CD8-positive, alpha-beta memory T cell (primary cell): ENCODE data around the gene SFXN2. TPM values are rescaled to one million over a fixed set of nuclear protein-coding genes. Genes with fewer than 3 reads are reported as not detected.

Experiments
- CTCF ChIA-PET: fragments of 350-600 bp; sonication (Branson Sonifier 250); formaldehyde crosslinking; loops from one replicate; lab custom pipeline; 2021; ENCODE audit warnings: antibody characterized with exemption; lab: Charles Lee
- POLR2A ChIA-PET: fragments of 350-600 bp; sonication (Branson Sonifier 250); formaldehyde crosslinking; loops from one replicate; lab custom pipeline; 2021; ENCODE audit warnings: antibody characterized with exemption; lab: Charles Lee
- DNase-seq, 5 donors: peaks; one replicate each; pipeline versions ENCODE4 v3.0.0 to v3.0.0-alpha.2; 2020 to 2022; ENCODE audit warnings: mixed read lengths in 1 of 5
- H3K27ac ChIP-seq: one replicate; pipeline ENCODE4 v1.7.0; 2013; ENCODE audit warnings: low read depth, mild to moderate bottlenecking, low read length, moderate library complexity
- H3K27me3 ChIP-seq: 2 replicates; pipeline ENCODE4 v1.7.0; 2013; ENCODE audit warnings: low read length, mild to moderate bottlenecking; ENCODE audit not compliant: insufficient read depth, poor library complexity, severe bottlenecking
- H3K36me3 ChIP-seq: 2 replicates; pipeline ENCODE4 v1.7.0; 2013; ENCODE audit warnings: mild to moderate bottlenecking, low read length, moderate library complexity; ENCODE audit not compliant: insufficient read depth
- H3K4me1 ChIP-seq: 2 replicates; pipeline ENCODE4 v1.7.0; 2013; ENCODE audit warnings: mild to moderate bottlenecking, low read length, moderate library complexity; ENCODE audit not compliant: insufficient read depth
- H3K4me3 ChIP-seq: 2 replicates; pipeline ENCODE4 v1.7.0; 2013; ENCODE audit warnings: mild to moderate bottlenecking, low read length
- H3K9me3 ChIP-seq: 2 replicates; pipeline ENCODE4 v1.7.0; 2013; ENCODE audit warnings: mild to moderate bottlenecking, low read length
- H3K27ac Mint-ChIP-seq, 8 donors: one replicate each; pipeline ENCODE4 v1.8.0; 2020 to 2021; ENCODE audit warnings: mixed read lengths in 8 of 8, mild to moderate bottlenecking in 6 of 8, inconsistent platforms in 3 of 8, moderate library complexity in 3 of 8
- H3K27me3 Mint-ChIP-seq, 2 donors: one replicate each; pipeline ENCODE4 v1.8.0; 2020 to 2021; ENCODE audit warnings: mixed read lengths in 2 of 2, mild to moderate bottlenecking in 1 of 2, moderate library complexity in 1 of 2
- H3K36me3 Mint-ChIP-seq, 3 donors: one replicate each; pipeline ENCODE4 v1.8.0; 2020 to 2021; ENCODE audit warnings: mixed read lengths in 3 of 3, inconsistent platforms in 1 of 3, mild to moderate bottlenecking in 1 of 3
- H3K4me1 Mint-ChIP-seq, 3 donors: one replicate each; pipeline ENCODE4 v1.8.0; 2020 to 2021; ENCODE audit warnings: mixed read lengths in 3 of 3, inconsistent platforms in 1 of 3, mild to moderate bottlenecking in 1 of 3
- H3K4me3 Mint-ChIP-seq, 7 donors: one replicate each; pipeline ENCODE4 v1.8.0; 2020 to 2021; ENCODE audit warnings: mixed read lengths in 7 of 7, mild to moderate bottlenecking in 6 of 7, moderate library complexity in 4 of 7, inconsistent platforms in 2 of 7
- H3K9me3 Mint-ChIP-seq, 5 donors: one replicate each; pipeline ENCODE4 v1.8.0; 2020 to 2022; ENCODE audit warnings: mixed read lengths in 5 of 5, mild to moderate bottlenecking in 3 of 5, moderate library complexity in 2 of 5, inconsistent platforms in 1 of 5
- polyA plus RNA-seq: library from polyadenylated mRNA; unstranded; fragments of 300-500 nt; fragmentation: Illumina TruSeq; gene quantifications from one replicate; pipeline ENCODE4 v1.2.3, GENCODE V29; 2021
- total RNA-seq, 2 experiments: library from RNA; stranded (reverse); gene quantifications; one replicate each; pipeline ENCODE4 v1.2.3, GENCODE V29; 2021

SFXN2 gene
- total and polyA plus RNA-seq, 3 experiments from 2014 or later: 10.1 to 30.6 (median 27.6) TPM

- Histone ChIP-seq H3K36me3 (no peaks in the 10 kb centered on the region), H3K27ac (no peak overlapping the region), H3K27me3 (no peaks in the 10 kb centered on the region), H3K9me3 (no peaks in the 10 kb centered on the region), H3K4me3 (no peak overlapping the region), H3K4me1 (peaks cover 39% of the 10 kb centered on the region)
- H3K27me3 Mint-ChIP-seq: no peaks in the 10 kb centered on the region
- H3K27ac Mint-ChIP-seq: peak overlapping the region in 1 of 8 donors; percentile 29
- POLR2A ChIA-PET: no interaction called here
- H3K9me3 Mint-ChIP-seq: no peaks in the 10 kb centered on the region
- DNase-seq: no peak
- peaks cover 54 to 78% (median 68%) of the 10 kb centered on the region in 3 donors for H3K4me1 Mint-ChIP-seq
- CTCF ChIA-PET: no interaction called here
- no peak overlapping the region for H3K4me3 Mint-ChIP-seq
- peaks cover 0 to 51% (median 0%) of the 10 kb centered on the region in 3 donors for H3K36me3 Mint-ChIP-seq
Observed at GRCh38 chr10:102776779-102777456, 62.5 kb downstream of the SFXN2 start.

GRCh38 chr10:102777711-102778453, 63.4 kb downstream of the SFXN2 start:
- Mint-ChIP-seq H3K4me3 (no peak overlapping the region), H3K9me3 (no peaks in the 10 kb centered on the region), H3K4me1 (peaks cover 62 to 86% (median 73%) of the 10 kb centered on the region in 3 donors), H3K27ac (peak overlapping the region in 4 of 8 donors; percentile 8 to 42 (median 22)), H3K27me3 (no peaks in the 10 kb centered on the region), H3K36me3 (peaks cover 0 to 55% (median 0%) of the 10 kb centered on the region in 3 donors)
- Histone ChIP-seq H3K9me3 (no peaks in the 10 kb centered on the region), H3K4me3 (no peak overlapping the region), H3K4me1 (peaks cover 45% of the 10 kb centered on the region), H3K27ac (no peak overlapping the region), H3K27me3 (no peaks in the 10 kb centered on the region), H3K36me3 (no peaks in the 10 kb centered on the region)
- no peak for DNase-seq
- POLR2A ChIA-PET: interaction anchor here (0.6 kb wide), 1 partner anchor 240 kb away, joined by 3 read pairs; no protein-coding TSS in a partner anchor
- CTCF ChIA-PET: no interaction called here

- Histone ChIP-seq H3K27me3 (no peaks in the 10 kb centered on the region), H3K4me3 (no peak overlapping the region), H3K36me3 (no peaks in the 10 kb centered on the region), H3K4me1 (peaks cover 50% of the 10 kb centered on the region), H3K27ac (no peak overlapping the region), H3K9me3 (no peaks in the 10 kb centered on the region)
- Mint-ChIP-seq H3K27me3 (no peaks in the 10 kb centered on the region), H3K36me3 (peaks cover 0 to 56% (median 3%) of the 10 kb centered on the region in 3 donors), H3K4me3 (no peak overlapping the region), H3K27ac (peak overlapping the region in 1 of 8 donors; percentile 27), H3K9me3 (no peaks in the 10 kb centered on the region), H3K4me1 (peaks cover 65 to 86% (median 73%) of the 10 kb centered on the region in 3 donors)
- ChIA-PET POLR2A (no interaction called here), CTCF (no interaction called here)
- no peak for DNase-seq
Observed at GRCh38 chr10:102778781-102779180, 64.3 kb downstream of the SFXN2 start.

GRCh38 chr10:102779680-102780526, 65.5 kb downstream of the SFXN2 start:
- no peak for DNase-seq
- Mint-ChIP-seq H3K36me3 (peaks cover 0 to 50% (median 3%) of the 10 kb centered on the region in 3 donors), H3K4me1 (peaks cover 61 to 81% (median 67%) of the 10 kb centered on the region in 3 donors), H3K4me3 (no peak overlapping the region), H3K9me3 (no peaks in the 10 kb centered on the region), H3K27ac (peak overlapping the region in 2 of 8 donors; percentile 35 to 38), H3K27me3 (no peaks in the 10 kb centered on the region)
- CTCF ChIA-PET: no interaction called here
- H3K4me1 ChIP-seq: peaks cover 41% of the 10 kb centered on the region
- POLR2A ChIA-PET: no interaction called here
- H3K27ac ChIP-seq: no peak overlapping the region
- H3K4me3 ChIP-seq: no peak overlapping the region
- H3K36me3 ChIP-seq: no peaks in the 10 kb centered on the region
- H3K27me3 ChIP-seq: no peaks in the 10 kb centered on the region
- H3K9me3 ChIP-seq: no peaks in the 10 kb centered on the region

- Histone ChIP-seq H3K4me1 (peaks cover 36% of the 10 kb centered on the region), H3K27ac (no peak overlapping the region), H3K27me3 (no peaks in the 10 kb centered on the region), H3K9me3 (no peaks in the 10 kb centered on the region), H3K36me3 (no peaks in the 10 kb centered on the region), H3K4me3 (no peak overlapping the region)
- Mint-ChIP-seq H3K4me3 (no peak overlapping the region), H3K27me3 (no peaks in the 10 kb centered on the region), H3K36me3 (peaks cover 0 to 45% (median 3%) of the 10 kb centered on the region in 3 donors), H3K4me1 (peaks cover 56 to 78% (median 63%) of the 10 kb centered on the region in 3 donors), H3K9me3 (no peaks in the 10 kb centered on the region), H3K27ac (peak overlapping the region in 1 of 8 donors; percentile 56)
- CTCF ChIA-PET: no interaction called here
- no peak for DNase-seq
- POLR2A ChIA-PET: no interaction called here
Observed at GRCh38 chr10:102780527-102780808, 66.0 kb downstream of the SFXN2 start.

- Mint-ChIP-seq H3K27me3 (no peaks in the 10 kb centered on the region), H3K9me3 (no peaks in the 10 kb centered on the region), H3K36me3 (peaks cover 0 to 45% (median 6%) of the 10 kb centered on the region in 3 donors), H3K4me1 (peaks cover 58 to 78% (median 63%) of the 10 kb centered on the region in 3 donors), H3K27ac (peak overlapping the region in 4 of 8 donors; percentile 6 to 75 (median 28)), H3K4me3 (peak overlapping the region in 1 of 7 donors; percentile 24)
- Histone ChIP-seq H3K36me3 (no peaks in the 10 kb centered on the region), H3K27me3 (no peaks in the 10 kb centered on the region), H3K9me3 (no peaks in the 10 kb centered on the region), H3K27ac (no peak overlapping the region), H3K4me3 (no peak overlapping the region), H3K4me1 (peaks cover 32% of the 10 kb centered on the region)
- POLR2A ChIA-PET: no interaction called here
- CTCF ChIA-PET: no interaction called here
- no peak for DNase-seq
Observed at GRCh38 chr10:102781090-102781920, 66.9 kb downstream of the SFXN2 start.

GRCh38 chr10:102781921-102782557, 67.6 kb downstream of the SFXN2 start:
- no peak for DNase-seq
- H3K36me3 ChIP-seq: no peaks in the 10 kb centered on the region
- H3K27me3 ChIP-seq: no peaks in the 10 kb centered on the region
- H3K27ac ChIP-seq: no peak overlapping the region
- peaks cover 24% of the 10 kb centered on the region for H3K4me1 ChIP-seq
- CTCF ChIA-PET: no interaction called here
- Mint-ChIP-seq H3K4me1 (peaks cover 61 to 82% (median 66%) of the 10 kb centered on the region in 3 donors), H3K4me3 (no peak overlapping the region), H3K9me3 (no peaks in the 10 kb centered on the region), H3K27me3 (no peaks in the 10 kb centered on the region), H3K27ac (peak overlapping the region in 3 of 8 donors; percentile 25 to 47 (median 29)), H3K36me3 (peaks cover 0 to 44% (median 6%) of the 10 kb centered on the region in 3 donors)
- POLR2A ChIA-PET: no interaction called here
- H3K9me3 ChIP-seq: no peaks in the 10 kb centered on the region
- no peak overlapping the region for H3K4me3 ChIP-seq
